Suppressor macrophage treated with lipopolysaccharide for 1 hour (primary cell): ENCODE data around the gene LRP2.
"Not testable (repeated sequence)": the region's sequence is repeated elsewhere in the genome, so short reads cannot be mapped to it uniquely, and the experiment has no call there.

Experiments used
- DNase-seq, 3 donors: peaks; one replicate each; pipeline ENCODE4 v3.0.0-alpha.2; 2020 to 2022

The LRP2 gene

DNA sequence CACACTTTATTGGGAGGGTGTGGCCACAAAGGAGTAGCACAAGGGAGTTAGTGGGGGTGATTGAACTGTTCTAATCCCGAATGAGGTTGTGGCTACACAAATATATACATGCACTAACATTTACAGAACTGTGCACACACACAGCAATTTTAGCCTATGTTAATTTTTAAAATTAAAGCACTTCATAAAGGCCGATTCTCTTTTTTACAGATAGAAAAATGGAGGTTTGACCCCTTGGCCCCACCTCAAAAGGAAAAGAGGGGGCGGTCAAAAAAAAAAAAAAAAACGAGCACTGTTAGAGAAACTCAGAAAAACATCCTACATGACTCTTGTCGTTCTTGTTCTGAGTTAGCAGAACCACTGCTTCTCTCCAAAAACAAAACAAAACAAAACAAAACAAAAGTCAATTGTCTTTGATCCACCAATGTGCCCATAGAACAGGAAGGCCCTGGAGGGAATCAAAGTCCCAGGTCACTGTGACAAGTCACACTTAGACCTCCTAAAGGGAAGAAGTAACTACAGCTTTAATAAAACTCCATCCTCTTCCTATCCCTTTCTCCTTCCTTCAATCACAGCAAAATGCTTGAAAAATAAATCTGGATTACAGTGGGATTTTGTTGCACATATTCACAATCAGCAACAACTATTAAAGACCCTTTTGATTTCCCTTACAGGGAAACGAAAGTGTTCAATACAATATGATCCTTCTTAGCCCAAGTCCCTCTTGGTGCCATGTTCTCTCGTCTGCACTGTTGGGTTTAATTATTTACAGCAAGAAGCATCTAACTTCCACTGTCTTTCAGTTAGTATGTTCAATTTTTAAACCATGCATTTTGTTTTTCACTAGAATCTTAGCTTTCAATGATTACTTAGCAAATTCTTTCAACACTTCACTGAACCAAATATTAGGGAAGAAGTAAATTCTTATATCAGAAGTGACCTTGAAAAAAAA lies 16.6 kb downstream of the LRP2 start:
- no peak for DNase-seq

DNA sequence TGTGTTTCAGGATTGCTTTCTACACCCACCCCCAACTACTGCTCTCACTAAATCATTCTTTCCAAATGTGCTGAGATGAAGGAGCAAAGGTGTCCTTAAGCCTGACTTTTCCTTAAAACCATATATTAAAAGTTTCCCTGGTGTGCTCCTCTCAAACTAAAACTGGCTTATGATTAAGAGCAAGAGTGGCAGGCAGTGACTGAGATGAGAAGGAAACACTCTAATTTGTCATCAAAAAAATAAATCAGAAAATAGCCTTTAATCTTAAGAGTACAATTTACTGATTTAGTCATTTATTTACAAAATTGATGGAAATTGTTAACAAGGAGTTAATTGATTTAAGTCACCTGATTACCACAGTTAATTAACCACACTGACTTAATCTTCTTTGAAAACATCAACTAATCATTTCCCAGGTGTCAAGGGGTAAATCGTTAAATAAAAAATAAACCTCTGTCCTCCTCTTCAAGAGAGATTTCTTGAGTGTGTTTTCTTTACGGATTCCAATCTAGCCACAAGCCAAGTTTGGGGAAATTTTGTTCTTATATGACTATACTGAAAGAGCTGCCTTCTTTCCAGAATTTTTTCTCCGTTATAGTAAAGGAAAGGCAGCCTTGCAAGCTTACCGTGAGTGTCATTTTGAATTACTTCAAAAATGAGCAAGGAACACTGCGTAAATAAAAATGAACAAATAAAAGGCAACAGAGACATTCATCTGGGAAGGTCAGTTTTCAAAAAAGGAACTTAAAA lies 17.4 kb downstream of the LRP2 start:
- DNase-seq: no peak

DNA sequence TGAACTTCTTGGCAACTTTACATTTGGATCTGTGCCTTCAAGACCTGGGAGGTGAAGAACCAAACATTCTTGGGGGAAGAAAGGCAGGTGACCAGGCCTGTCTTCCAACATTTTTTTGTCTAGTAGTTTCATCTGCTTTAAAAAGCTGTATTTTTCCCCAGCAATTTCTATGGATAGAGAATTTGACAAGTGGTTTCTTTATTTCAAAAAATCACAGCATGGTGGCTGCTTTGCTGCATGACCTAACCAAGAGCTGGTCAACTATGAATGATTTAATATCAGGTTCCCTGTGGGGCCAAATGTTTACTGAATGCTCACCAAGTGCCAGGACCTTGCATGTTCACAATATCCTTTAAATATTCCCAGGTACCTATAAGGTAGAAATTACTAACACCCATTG lies 19.1 kb downstream of the LRP2 start:
- no peak for DNase-seq

DNA sequence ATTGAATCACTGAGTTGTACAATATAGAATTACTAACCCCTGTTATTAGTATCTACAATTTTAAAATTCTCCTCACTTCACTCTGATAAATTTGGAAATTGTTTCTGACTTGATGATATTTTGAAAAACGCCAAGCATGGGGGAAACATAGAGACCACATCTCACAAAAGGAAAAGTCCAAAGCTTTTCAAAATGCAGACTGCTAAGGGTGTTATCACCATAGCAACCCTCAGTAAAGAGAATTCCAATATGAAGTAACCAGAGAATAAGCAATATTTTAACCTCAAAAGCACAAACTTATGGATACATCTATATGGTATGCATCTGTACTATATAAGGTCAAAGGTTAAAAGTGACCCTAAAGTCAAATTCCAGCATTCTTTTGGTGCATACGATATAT lies 22.7 kb downstream of the LRP2 start:
- no peak for DNase-seq

DNA sequence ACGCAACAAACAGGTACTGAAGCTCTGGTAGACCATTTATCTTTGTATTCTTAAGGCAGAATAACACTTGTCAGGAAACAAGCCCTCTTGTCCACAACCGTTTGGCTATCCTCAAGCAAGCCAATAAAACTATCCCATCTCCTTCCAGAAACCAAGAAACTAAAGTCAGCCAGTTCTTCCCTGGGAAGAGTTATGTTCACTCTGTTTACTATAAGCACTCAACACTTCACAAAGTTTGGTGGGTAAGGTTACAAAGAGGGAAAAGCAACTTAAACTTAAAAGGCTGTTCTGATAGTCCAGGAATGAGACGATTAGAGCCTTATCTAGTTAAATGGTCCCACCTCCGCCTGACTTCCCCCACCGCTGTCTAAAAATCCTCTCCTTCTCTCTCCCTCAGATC lies 25.6 kb downstream of the LRP2 start:
- no peak for DNase-seq

DNA sequence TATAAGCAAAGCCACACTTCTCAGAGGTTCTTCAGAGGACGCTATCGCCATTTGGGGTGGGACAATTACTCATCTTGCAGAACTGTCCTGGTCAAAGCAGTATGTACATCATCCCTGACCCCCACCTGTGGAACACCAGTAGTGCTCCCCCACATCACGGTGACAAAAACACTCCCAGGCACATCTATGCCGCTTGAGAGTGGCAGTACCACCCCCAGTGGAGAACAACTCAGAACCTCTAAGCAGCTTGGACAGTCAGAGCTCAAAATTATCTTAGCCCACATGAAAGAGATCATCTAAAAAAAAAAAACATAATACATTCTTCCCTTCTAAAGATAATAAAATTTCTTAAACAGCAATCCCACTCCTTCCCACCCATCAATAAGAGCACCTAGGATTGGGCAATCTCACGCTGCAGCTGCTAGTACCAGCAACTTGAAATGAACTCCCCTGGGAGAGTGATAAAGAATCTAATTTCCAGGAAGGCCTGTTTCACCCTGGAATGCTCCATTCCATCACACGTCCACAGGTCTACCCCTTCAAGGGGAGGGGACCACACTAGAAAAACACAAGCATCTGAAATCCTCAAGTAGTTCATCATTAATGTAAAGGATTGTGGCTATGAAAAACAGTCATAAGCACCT lies 31.7 kb downstream of the LRP2 start:
- no peak for DNase-seq

DNA sequence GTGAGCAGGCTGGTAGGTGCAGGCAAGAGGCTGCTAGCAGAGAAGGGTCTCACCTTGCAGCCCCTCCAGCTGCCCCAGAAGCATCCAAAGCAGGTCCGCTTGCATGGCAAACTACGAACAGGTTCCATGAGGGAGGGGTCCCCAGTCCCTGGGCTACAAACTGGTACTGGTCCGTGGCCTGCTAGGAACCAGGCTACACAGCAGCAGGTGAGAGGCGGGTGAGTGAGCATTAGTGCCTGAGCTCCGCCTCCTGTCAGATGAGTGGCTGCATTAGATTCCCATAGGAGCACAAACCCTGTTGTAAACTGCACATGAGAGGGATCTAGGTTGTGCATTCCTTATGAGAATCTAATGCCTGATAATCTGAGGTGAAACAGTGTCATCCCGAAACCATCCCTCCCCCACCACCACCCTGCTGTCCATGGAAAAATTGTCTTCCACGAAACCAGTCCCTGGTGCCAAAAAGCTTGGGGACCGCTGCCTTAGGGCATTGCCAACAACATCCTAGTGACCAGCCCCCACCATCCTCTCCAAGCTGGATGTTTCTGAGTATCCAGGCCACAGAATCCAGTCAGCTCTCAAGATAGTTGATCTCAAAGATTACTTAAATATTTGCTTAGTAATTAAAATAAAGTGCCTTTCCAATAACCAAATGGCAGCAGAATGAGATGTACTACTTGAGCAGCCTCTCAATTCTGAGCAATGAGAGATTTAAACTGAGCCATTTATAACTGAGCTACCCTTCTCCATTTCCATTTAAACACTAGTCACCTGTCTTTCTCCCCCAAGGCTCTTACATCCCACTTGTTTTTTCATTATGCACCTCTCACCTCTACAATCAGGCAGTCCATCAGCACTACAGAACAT lies 32.4 kb downstream of the LRP2 start:
- DNase-seq: no peak

DNA sequence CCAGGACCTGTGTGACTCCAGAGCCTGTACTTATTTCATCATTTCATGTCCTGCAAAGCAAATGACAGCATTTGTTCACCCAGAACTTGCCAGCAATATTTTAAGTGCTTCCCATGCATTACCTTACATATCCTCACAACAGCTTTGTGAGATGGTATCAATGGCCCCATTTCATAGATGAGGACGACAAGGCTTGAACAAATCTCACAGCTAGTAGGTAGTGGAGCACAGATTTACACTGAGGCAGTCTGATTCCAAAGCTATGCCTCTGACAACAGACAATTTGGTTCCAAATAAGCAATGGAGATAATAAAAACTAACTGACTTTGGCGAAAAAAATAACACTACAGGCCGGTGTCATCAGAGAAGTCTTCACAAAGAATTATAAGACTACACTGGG lies 33.5 kb downstream of the LRP2 start:
- no peak for DNase-seq

DNA sequence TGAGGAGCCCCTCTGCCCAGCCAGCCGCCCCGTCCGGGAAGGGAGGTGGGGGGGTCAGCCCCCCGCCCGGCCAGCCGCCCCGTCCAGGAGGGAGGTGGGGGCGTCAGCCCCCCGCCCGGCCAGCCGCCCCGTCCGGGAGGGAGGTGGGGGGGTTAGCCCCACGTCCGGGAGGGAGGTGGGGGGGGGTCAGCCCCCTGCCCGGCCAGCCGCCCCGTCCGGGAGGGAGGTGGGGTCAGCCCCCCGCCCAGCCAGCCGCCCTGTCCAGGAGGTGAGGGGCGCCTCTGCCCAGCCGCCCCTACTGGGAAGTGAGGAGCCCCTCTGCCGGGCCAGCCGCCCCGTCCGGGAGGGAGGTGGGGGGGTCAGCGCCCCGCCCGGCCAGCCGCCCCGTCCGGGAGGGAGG lies 34.5 kb downstream of the LRP2 start:
- not testable (repeated sequence) for DNase-seq

DNA sequence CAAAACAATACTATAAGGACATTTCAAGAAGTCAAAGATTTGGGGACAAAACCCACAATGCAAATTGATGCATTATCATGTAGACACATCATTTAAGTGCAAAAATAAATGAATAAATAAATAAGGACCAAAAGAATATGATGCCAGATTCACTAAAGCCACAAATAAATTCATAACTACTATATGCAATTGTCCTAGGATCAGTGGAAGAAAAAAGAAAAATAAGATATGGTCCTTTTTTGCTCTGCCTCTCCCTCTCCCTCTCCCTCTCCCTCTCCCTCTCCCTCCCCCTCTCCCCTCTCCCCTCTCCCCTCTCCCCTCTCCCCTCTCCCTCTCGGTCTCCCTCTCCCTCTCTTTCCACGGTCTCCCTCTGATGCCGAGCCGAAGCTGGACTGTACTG lies 36.4 kb downstream of the LRP2 start:
- not testable (repeated sequence) for DNase-seq

DNA sequence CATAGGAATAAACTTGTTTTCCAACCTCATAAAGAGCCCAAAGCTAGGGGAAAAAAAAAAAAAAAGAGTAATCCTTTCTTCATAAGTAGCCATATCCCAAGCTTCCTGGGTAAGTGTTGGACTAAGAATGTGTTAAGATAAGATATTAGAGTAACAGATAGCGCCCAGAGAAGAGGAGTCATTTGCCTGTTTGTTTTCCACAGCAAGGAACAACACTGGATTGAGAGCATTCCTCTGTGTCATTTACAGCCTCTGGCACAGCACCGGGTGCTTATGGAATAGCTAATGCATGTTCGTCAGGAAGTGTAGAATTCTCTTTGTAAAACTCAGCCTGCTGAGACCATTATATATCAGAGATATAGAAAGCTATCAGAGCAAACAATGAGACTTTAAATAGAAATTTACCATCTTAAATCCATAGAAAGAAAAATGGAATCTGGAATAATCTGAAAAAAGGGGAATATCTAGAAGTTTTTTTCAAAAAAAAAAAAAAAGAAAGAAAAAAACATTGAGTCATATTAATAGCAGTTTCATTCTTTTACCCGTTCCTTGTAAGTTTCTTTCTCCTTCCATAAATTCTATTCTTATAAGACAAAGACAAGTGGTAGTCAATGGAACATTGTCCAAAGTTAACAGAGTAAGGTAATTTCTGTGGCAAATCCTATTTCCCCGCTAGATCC lies 37.6 kb downstream of the LRP2 start:
- DNase-seq: no peak

DNA sequence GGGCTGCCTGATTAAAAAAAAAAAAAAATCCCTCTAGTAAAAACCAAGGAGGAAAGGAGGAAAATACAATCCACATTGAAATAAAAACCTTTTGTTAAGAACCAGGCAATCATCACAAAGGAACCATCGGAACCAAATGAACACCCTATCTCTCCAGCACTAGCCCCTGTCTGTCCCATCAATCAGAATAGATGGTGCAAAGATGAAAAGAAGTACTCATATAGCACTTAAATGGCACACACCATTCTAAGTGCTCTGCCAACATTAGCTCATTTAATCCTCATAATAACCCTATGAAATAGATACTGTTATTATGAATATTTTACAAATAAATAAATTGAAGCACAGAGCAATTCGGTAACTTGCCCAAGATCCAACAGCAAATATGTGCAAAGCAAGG lies 38.5 kb downstream of the LRP2 start:
- no peak for DNase-seq

DNA sequence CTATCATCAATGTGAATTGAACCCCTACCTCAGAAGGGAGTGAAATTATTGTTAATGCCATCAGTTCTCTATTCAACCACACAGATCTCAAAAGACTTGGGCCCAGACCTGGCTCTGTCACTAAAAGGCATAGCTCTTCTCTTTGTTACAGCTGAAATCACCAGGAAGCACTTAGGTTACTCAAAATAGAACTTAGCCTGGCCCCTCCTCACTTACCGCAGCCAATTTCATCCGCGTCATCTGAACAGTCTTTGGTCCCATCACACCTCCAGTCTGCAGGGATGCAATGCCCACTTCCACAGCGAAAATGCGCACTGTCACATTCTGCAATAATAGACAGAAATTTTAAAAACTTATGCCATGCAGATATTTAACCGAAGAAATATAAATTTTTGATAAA lies 41.8 kb downstream of the LRP2 start:
- no peak for DNase-seq

DNA sequence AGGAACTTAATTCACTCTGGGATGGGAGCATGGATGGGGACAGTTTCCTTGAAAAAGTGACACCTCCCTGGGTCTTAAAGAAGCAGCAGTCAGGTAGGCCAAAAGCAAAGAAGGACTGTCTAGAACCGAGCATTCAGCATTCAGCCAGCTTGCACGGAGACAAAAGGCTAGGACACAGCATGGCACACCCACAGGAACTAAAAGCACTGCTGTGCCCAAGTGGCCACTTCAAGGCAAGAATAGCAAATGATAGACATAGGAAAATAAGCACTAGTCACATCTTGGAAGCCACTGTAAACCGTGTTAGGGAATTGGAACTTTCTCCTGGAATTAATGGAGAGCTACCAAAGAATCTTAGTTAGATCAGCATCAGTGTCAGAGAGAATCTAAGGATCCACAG lies 47.0 kb downstream of the LRP2 start:
- DNase-seq: no peak

DNA sequence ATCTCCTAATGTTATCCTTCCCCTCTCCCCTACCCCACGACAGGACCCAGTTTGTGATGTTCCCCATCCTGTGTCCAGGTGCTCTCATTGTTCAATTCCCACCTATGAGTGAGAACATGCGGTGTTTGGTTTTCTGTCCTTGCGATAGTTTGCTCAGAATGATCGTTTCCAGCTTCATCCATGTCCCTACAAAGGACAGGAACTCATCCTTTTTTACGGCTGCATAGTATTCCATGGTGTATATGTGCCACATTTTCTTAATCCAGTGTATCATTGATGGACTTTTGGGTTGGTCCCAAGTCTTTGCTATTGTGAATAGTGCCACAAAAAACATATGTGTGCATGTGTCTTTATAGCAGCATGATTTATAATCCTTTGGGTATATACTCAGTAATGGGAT lies 54.0 kb downstream of the LRP2 start:
- DNase-seq: not testable (repeated sequence)

DNA sequence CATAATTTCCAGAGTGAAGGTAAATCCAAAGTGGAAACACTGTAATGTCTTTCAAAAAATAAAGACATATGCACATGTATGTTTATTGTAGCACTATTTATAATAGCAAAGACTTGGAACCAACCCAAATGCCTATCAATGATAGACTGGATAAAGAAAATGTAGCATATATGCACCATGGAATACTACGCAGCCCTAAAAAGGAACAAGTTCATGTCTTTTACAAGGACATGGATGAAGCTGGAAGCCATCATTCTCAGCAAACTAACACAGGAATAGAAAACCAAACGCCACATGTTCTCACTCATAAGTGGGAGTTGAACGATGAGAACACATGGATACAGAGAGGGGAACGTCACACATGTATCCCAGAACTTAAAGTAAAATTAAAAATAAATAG lies 57.6 kb downstream of the LRP2 start:
- not testable (repeated sequence) for DNase-seq

DNA sequence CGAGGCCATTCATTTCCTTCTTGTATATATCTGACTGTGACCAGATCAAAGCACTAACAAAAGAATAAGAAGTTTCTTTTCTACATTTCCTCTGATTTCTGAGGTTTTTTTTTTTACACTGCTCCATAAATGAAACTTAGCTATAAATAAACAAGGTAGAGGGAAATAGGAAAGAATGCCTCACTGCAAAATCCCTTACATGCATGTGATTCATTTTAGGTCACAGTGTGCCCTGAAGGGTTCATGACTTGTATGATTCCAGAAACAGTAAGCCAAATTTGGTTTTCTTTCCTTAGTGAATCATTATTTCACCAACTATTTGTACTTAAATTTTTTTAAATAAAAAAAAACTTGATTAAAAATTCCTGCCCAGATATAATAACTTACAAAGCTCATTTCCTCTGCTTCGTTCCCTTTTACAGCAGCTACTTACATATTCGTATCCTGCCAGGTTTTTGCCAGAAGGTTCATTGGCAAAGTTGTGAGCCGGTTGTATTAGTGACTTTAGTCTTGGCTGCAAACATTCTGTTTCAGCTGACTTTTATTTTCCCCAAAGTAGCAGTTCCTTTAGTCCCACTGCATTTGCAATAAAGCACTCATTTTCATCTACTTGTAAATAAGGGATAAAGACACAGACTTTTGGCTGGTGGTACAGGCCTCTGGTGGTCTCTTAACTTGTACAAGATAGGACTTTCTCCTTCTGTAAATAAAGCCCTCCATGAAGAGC lies 58.6 kb downstream of the LRP2 start:
- peak; percentile 10 to 46 (median 14) for DNase-seq

DNA sequence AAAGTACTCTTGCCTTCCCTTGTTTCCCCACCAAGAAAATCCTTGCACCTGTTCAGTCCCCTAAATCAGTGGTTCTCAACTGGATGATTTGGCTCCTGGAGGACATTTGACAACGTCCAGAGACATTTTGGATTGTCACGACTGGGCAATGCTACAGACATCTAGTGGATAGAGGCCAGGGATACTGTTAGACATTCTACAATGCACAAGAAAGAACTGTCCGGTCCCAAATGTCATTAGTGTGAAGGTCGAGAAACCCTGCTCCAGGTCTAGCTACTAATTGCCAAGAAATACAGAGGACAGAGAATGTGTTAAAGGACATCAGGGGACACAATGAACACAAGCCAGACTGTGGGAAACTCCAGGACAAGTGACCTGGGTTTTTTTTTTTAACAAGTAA lies 60.0 kb downstream of the LRP2 start:
- DNase-seq: no peak

DNA sequence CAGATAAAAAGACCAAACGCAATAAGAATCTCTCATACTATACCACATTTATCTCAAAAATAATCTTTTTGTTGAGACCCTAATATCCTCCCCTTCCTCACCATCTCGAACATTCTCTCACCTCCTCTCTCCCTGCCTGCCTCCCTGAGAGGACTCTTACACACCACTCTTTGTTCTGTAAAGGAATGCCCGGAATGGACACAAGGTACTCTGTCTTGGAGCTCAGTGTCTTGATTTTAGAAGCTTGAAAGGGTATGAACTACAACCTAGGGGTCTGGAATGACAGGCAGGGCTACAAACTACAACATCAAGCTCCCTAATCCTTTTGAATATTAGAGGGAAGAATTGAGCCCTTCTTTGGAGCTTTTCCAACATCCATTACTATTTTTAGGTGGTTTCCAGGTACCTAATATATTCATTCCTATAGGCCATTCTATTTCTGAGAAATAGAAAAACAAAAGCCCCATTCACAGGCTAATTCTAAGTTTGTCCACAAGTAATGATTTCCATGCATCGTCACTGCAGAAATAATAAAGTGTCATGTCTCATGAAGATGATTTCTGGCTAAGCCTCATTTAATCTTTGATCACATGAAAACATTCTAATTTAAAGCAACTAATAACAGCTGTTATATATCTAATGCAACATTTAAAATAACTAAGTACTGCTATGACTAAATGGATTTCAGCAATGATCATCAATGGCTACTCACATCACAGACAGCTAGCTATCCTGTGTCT lies 60.6 kb downstream of the LRP2 start:
- no peak for DNase-seq
